NT2/D1 (cell line): ENCODE results near the gene RNGTT.
"Not testable (repeated sequence)": the region's sequence is repeated elsewhere in the genome, so short reads cannot be mapped to it uniquely, and the experiment has no call there.

Experiments used
- DNase-seq: peaks from one replicate; pipeline ENCODE4 v3.0.0-alpha.2; 2011; ENCODE audit warnings: low read depth, low spot score
- H3K27me3 ChIP-seq: 2 replicates; pipeline ENCODE4 v1.6.0; 2011; ENCODE audit warnings: mild to moderate bottlenecking; ENCODE audit not compliant: insufficient read length, insufficient read depth
- H3K36me3 ChIP-seq: 2 replicates; pipeline ENCODE4 v1.6.1; 2011; ENCODE audit warnings: mild to moderate bottlenecking, low read length, mixed read lengths; ENCODE audit not compliant: insufficient read depth, insufficient read length
- H3K4me1 ChIP-seq: 2 replicates; pipeline ENCODE4 v1.5.1; 2011; ENCODE audit not compliant: insufficient read depth, insufficient read length
- H3K4me3 ChIP-seq: 2 replicates; pipeline ENCODE4 v1.5.1; 2011; ENCODE audit warnings: low read depth; ENCODE audit not compliant: insufficient read length
- H3K9ac ChIP-seq: 2 replicates; pipeline ENCODE4 v1.6.0; 2011; ENCODE audit warnings: low read depth; ENCODE audit not compliant: insufficient read length
- H3K9me3 ChIP-seq: 2 replicates; pipeline ENCODE4 v1.5.1; 2011; ENCODE audit warnings: mild to moderate bottlenecking, low read length; ENCODE audit not compliant: insufficient read depth
- SUZ12 ChIP-seq: IDR thresholded peaks from 2 replicates; pipeline ENCODE4 v1.6.1; 2011; ENCODE audit not compliant: insufficient read length, insufficient read depth; ENCODE audit errors: extremely low read depth
- YY1 ChIP-seq: IDR thresholded peaks from 2 replicates; pipeline ENCODE4 v1.6.1; 2011; ENCODE audit not compliant: insufficient read length, insufficient read depth
- ZNF274 ChIP-seq: IDR thresholded peaks from 2 replicates; pipeline ENCODE4 v1.6.1; 2011; ENCODE audit warnings: mild to moderate bottlenecking, low read depth, low read length

Gene RNGTT

DNA sequence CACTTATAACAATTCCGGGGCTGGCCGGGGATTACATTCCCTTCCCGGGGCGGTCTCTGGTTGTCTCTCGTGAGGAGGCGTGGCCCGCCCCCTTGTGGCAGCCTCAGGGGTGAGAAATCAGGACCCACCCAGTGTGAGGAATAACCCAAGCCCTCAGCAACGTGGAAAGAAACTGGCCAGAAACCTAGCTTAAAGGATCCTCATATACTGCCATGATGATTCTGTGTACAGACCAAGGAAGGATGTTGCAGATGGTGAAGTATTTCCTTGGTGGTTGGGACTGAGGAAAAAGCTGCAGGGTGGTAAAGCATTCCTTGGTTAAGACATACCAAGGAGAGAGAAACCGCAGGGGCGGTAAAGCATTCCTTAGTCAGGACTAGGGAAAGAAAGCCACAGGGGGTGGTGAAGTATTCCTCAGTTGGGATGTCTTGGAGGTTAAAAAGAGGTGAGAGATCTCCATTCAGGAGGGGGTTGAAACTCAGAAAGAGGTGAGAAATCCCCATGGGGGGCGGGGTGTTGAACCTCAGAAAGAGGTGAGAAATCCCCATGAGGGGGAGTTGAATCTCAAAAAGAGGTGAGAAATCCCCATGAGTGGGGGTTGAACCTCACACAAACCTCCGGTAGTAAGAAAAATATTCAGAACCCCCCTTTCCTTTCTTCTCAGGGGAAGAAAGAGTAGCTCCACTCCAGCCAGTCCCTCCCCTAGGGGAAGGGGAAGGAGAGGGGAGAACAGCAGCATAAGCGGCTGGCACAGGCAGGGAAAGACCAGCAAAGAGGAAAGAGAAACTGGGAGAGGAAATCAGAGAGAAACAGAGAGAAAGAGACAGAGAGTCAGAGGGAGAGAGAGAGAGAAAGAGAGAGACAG, 238.1 kb downstream of the RNGTT start:
- Histone ChIP-seq H3K36me3 (no peaks in the 10 kb centered on the region), H3K4me1 (no peaks in the 10 kb centered on the region), H3K27me3 (no peaks in the 10 kb centered on the region), H3K9me3 (peaks cover 26% of the 10 kb centered on the region), H3K4me3 (no peak overlapping the region), H3K9ac (no peak overlapping the region)
- DNase-seq, result no peak
- TF ChIP-seq YY1, result no peak
- TF ChIP-seq ZNF274, result no peak
- no peak for TF ChIP-seq SUZ12

DNA sequence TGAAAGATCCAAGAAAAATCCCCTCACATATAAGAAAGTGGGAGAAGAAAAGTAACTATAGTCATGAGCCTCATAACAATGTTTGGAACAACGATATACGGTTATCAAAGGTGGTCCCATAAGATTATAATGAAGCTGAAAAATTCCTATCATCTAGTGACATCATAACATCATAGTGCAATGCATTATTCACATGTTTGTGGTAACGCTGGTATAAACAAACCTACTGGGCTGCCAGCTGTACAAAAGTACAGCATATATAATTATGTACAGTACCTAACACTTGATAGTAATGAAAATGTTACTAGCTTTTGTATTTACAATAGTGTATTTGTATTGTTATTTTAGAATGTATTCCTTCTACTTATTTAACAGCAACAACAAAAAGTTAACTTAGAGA, 240.7 kb downstream of the RNGTT start:
- DNase-seq, result no peak
- H3K9me3 ChIP-seq, result no peaks in the 10 kb centered on the region; the same call in 1 of the 2 replicates
- H3K9ac ChIP-seq, result no peak overlapping the region
- H3K36me3 ChIP-seq, result no peaks in the 10 kb centered on the region
- no peak overlapping the region for H3K4me3 ChIP-seq
- no peak for TF ChIP-seq SUZ12
- TF ChIP-seq ZNF274, result no peak
- no peak for TF ChIP-seq YY1
- H3K4me1 ChIP-seq, result no peaks in the 10 kb centered on the region
- no peaks in the 10 kb centered on the region for H3K27me3 ChIP-seq

- H3K36me3 ChIP-seq, H3K4me3 ChIP-seq, H3K27me3 ChIP-seq, H3K9me3 ChIP-seq, H3K4me1 ChIP-seq, DNase-seq, H3K9ac ChIP-seq: not testable (repeated sequence)
Measured at GRCh38 chr6:88716399-88716798, 247.0 kb downstream of the RNGTT start.

DNA sequence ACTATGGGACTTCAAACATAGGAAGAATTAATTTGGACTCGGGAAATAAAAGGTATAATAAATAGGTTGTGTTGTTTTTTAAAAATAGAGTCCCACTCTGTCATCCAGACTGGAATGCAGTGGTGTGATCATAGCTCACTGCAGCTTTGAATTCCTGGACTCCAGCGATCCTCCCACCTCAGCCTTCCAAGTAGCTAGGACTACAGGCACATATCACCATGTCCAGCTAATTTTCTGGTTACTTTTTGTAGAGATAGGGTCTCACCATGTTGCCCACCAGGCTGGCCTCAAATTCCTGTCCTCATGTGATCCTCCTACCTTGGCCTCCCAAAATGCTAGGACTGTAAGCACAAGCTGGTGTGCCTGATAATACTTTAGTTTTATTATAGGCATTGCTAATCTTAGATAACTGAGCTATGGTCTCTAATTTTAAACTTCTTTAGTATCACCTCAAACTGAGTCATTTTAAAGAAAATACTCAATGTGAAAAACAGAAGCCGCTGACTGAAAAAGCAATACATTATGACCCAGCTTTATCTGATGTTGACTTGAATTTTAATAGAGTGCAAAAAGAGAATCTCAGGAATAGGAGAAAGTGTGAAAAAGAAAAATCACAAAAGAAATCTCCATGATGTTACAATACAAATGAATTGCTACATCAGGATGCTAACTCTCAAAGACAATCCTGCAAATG, 251.0 kb downstream of the RNGTT start:
- no peak for TF ChIP-seq SUZ12
- no peak for TF ChIP-seq YY1
- no peak for TF ChIP-seq ZNF274
- Histone ChIP-seq H3K4me3 (no peak overlapping the region), H3K9ac (no peak overlapping the region), H3K4me1 (no peaks in the 10 kb centered on the region), H3K9me3 (no peaks in the 10 kb centered on the region), H3K27me3 (no peaks in the 10 kb centered on the region), H3K36me3 (no peaks in the 10 kb centered on the region)
- DNase-seq, result no peak

DNA sequence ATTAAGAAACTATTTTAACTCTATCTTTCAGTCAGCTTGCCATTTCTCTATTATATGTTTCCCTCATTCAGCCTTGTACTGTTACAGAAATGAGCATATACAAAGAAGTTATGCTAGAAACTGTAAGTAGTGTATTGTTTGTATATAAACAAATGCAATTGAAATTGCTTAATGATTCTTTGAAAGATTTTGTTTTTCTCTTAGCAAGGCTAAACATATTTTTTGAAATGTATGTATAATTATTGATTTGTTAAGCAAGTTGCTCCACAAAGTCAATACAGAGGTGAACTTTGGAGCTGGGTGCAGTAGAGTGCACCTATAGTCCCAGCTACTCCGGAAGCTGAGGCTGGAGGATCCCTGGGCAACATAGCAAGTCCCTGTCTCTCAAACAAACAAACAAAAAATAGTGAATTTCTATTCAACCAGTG, 253.6 kb downstream of the RNGTT start:
- no peak overlapping the region for H3K9ac ChIP-seq
- H3K4me1 ChIP-seq, result no peaks in the 10 kb centered on the region
- H3K36me3 ChIP-seq, result no peaks in the 10 kb centered on the region
- no peaks in the 10 kb centered on the region for H3K27me3 ChIP-seq
- TF ChIP-seq SUZ12 (no peak), YY1 (no peak), ZNF274 (no peak)
- no peak overlapping the region for H3K4me3 ChIP-seq
- no peaks in the 10 kb centered on the region for H3K9me3 ChIP-seq
- no peak for DNase-seq

GRCh38 chr6:88708197-88708744, 255.1 kb downstream of the RNGTT start:
- no peak overlapping the region for H3K4me3 ChIP-seq
- TF ChIP-seq ZNF274 (no peak), YY1 (no peak), SUZ12 (no peak)
- H3K9me3 ChIP-seq, result no peaks in the 10 kb centered on the region
- no peak for DNase-seq
- no peak overlapping the region for H3K9ac ChIP-seq
- H3K36me3 ChIP-seq, result no peaks in the 10 kb centered on the region
- no peaks in the 10 kb centered on the region for H3K4me1 ChIP-seq
- H3K27me3 ChIP-seq, result no peaks in the 10 kb centered on the region

GRCh38 chr6:88705601-88706000, 257.8 kb downstream of the RNGTT start:
- TF ChIP-seq ZNF274 (no peak), YY1 (no peak), SUZ12 (no peak)
- no peak for DNase-seq
- Histone ChIP-seq H3K36me3 (no peaks in the 10 kb centered on the region), H3K4me3 (no peak overlapping the region), H3K4me1 (no peaks in the 10 kb centered on the region), H3K27me3 (no peaks in the 10 kb centered on the region), H3K9me3 (no peaks in the 10 kb centered on the region), H3K9ac (no peak overlapping the region)
